ENCODE results near the gene DNAAF8. TPM values are rescaled to one million over a fixed set of nuclear protein-coding genes. Genes with fewer than 3 reads are reported as not detected.

The DNAAF8 gene
- total RNA-seq, 4 donors from 2014 or later: 0.42 to 1.7 (median 0.94) TPM

GRCh38 chr16:4763791-4764190 is 29.5 kb downstream of the DNAAF8 start:
- DNase-seq (ENCODE audit: extremely low spot score): no peak
- intact Hi-C loops (cut with DNase I): no loop called here
- peaks cover 37 to 67% (median 67%) of the 10 kb centered on the region in 4 donors for H3K36me3 ChIP-seq
- H3K4me3 ChIP-seq: no peak overlapping the region
- WGBS: 77% methylated on average over 3 of the region's 7 CpGs
- H3K27ac ChIP-seq (replicated peaks in 1 of 4): no peak overlapping the region
- H3K4me1 ChIP-seq: peaks cover 30 to 54% (median 38%) of the 10 kb centered on the region in 4 donors
- H3K27me3 ChIP-seq: no peaks in the 10 kb centered on the region
- no peaks in the 10 kb centered on the region for H3K9me3 ChIP-seq
- TF ChIP-seq POLR2AphosphoS5 (IDR thresholded peaks at IDR 0.05): no peak
- TF ChIP-seq POLR2A (IDR thresholded peaks at IDR 0.05; ENCODE audit: low read depth): no peak
- no peak for TF ChIP-seq CTCF (IDR thresholded peaks at IDR 0.05)
- TF ChIP-seq EP300 (IDR thresholded peaks at IDR 0.05): no peak

GRCh38 chr16:4765511-4766474 is 31.5 kb downstream of the DNAAF8 start:
- no peaks in the 10 kb centered on the region for H3K27me3 ChIP-seq
- 72% methylated on average over 23 of the region's 26 CpGs for WGBS
- H3K9me3 ChIP-seq: no peaks in the 10 kb centered on the region
- DNase-seq (ENCODE audit: extremely low spot score): no peak
- intact Hi-C loops (cut with DNase I): loop anchor here (5.0 kb wide), 3 partner anchors 37 to 82 kb away; partner anchors contain the start of genes GLYR1, ROGDI and UBN1
- TF ChIP-seq POLR2AphosphoS5 (IDR thresholded peaks at IDR 0.05) (no peak), CTCF (IDR thresholded peaks at IDR 0.05) (no peak), POLR2A (IDR thresholded peaks at IDR 0.05; ENCODE audit: low read depth) (no peak), EP300 (IDR thresholded peaks at IDR 0.05) (no peak)
- H3K27ac ChIP-seq (replicated peaks in 1 of 4): peak overlapping the region; percentile 86 to 91 (median 90)
- peak overlapping the region; percentile 89 to 95 (median 94) for H3K4me3 ChIP-seq
- H3K4me1 ChIP-seq: peaks cover 35 to 59% (median 43%) of the 10 kb centered on the region in 4 donors
- peaks cover 20 to 47% (median 47%) of the 10 kb centered on the region in 4 donors for H3K36me3 ChIP-seq

- H3K27me3 ChIP-seq: no peaks in the 10 kb centered on the region
- intact Hi-C loops (cut with DNase I): loop anchor here (5.0 kb wide), 3 partner anchors 35 to 80 kb away; partner anchors contain the start of genes GLYR1, ROGDI and UBN1
- H3K4me3 ChIP-seq: peak within 1 kb of the TSS; percentile 89 to 95 (median 94)
- TF ChIP-seq EP300 (IDR thresholded peaks at IDR 0.05) (no peak), POLR2AphosphoS5 (IDR thresholded peaks at IDR 0.05) (peak; percentile 87 to 93)
- peaks cover 10 to 35% (median 34%) of the 10 kb centered on the region in 4 donors for H3K36me3 ChIP-seq
- no peaks in the 10 kb centered on the region for H3K9me3 ChIP-seq
- DNase-seq (ENCODE audit: extremely low spot score): peak; percentile 100
- H3K27ac ChIP-seq (replicated peaks in 1 of 4): peak within 1 kb of the TSS; percentile 86 to 91 (median 90)
- peaks cover 35 to 54% (median 43%) of the 10 kb centered on the region in 4 donors for H3K4me1 ChIP-seq
- 6% methylated on average over 34 of the region's 72 CpGs for WGBS
These were observed 32.7 kb downstream of the DNAAF8 start, which contains the start of gene ZNF500 for GRCh38 chr16:4766875-4767628. TSS of gene ZNF500 (minus strand) at chr16:4767162. CDS start at chr16:4765978, 1,184 bp downstream.

GRCh38 chr16:4767872-4768548 is 33.7 kb downstream of the DNAAF8 start:
- Histone ChIP-seq H3K36me3 (peaks cover 4 to 26% (median 25%) of the 10 kb centered on the region in 4 donors), H3K27ac (replicated peaks in 1 of 4) (peak overlapping the region; percentile 86 to 91 (median 90)), H3K4me3 (peak overlapping the region; percentile 89 to 95 (median 94)), H3K4me1 (peaks cover 35 to 52% (median 40%) of the 10 kb centered on the region in 4 donors), H3K9me3 (no peaks in the 10 kb centered on the region), H3K27me3 (no peaks in the 10 kb centered on the region)
- no peak for DNase-seq (ENCODE audit: extremely low spot score)
- WGBS: 54% methylated on average over 17 of the region's 17 CpGs
- intact Hi-C loops (cut with DNase I): loop anchor here (5.0 kb wide), 3 partner anchors 34 to 79 kb away; partner anchors contain the start of genes GLYR1, ROGDI and UBN1
- TF ChIP-seq EP300 (IDR thresholded peaks at IDR 0.05): no peak
- TF ChIP-seq CTCF (IDR thresholded peaks at IDR 0.05): no peak

Measured in esophagus muscularis mucosa (tissue), 4 donors.